Pancreas (tissue), 10 donors: Measurements from ENCODE around the gene OPALIN. TPM values are rescaled to one million over a fixed set of nuclear protein-coding genes. Genes with fewer than 3 reads are reported as not detected.
A peak's percentile ranks its signal among the peaks of the same experiment; 100 is the strongest.

ENCODE experiments used
- ATAC-seq, 4 donors: fragments of 200-7000 bp; cut with Tn5 transposase; one replicate each; pipeline versions ENCODE4 v1.8.0 to v1.9.1; 2020; ENCODE audit warnings: mild to moderate bottlenecking in 4 of 4, moderate library complexity in 4 of 4
- DNase-seq, 6 donors: peaks; one replicate each; pipeline ENCODE4 v3.0.0-alpha.2; 2020
- FAIRE-seq: peaks from 2 replicates; lab custom pipeline; 2012; peaks lifted over from hg19 to GRCh38; lab: Jason Lieb, UNC
- H3K27ac ChIP-seq, 4 donors: fragments of 200-600 bp; sonication (generic); 1 replicate in 3 of 4; 2 replicates in 1 of 4; pipeline versions ENCODE4 v1.5.0 to v1.8.0; 2020
- H3K27me3 ChIP-seq, 4 donors: fragments of 200-600 bp; one replicate each; pipeline ENCODE4 v1.8.0; 2021
- H3K36me3 ChIP-seq, 3 donors: fragments of 200-600 bp; sonication (generic) in 1 of 3; one replicate each; pipeline versions ENCODE4 v1.5.0 to v1.8.0; 2020 to 2021
- H3K4me1 ChIP-seq, 3 donors: fragments of 200-600 bp; one replicate each; pipeline ENCODE4 v1.8.0; 2021
- H3K4me3 ChIP-seq, 4 donors: fragments of 200-600 bp; sonication (generic) in 2 of 4; one replicate each; pipeline versions ENCODE4 v1.5.0 to v1.8.0; 2020 to 2021
- H3K9me3 ChIP-seq, 4 donors: fragments of 200-600 bp; one replicate each; pipeline ENCODE4 v1.8.0; 2021
- CTCF ChIP-seq, 4 donors: fragments of 200-600 bp; sonication (generic) in 3 of 4; IDR thresholded peaks; one replicate each; pipeline versions ENCODE4 v1.5.0 to v1.8.0; 2021; ENCODE audit warnings: antibody characterized with exemption in 4 of 4
- WGBS, 2 donors: extraction: QIAGEN DNeasy Blood & Tissue Kit; methylation state at CpG; one replicate each; pipeline ENCODE4 v1.1.7; 2013; 5-methylcytosine and 5-hydroxymethylcytosine counted together
- intact Hi-C, 3 donors: fragments of 100-400 bp; cut with DNase I; formaldehyde crosslinking; loops; one replicate each; pipeline versions ENCODE4 v1.11.1 to v1.14.2; 2022
- polyA plus RNA-seq, 2 donors: library from polyadenylated mRNA; stranded (reverse); fragments of 200-250 nt; gene quantifications; one replicate each; pipeline ENCODE4 v1.2.3, GENCODE V29; 2013
- total RNA-seq, 6 donors: library from RNA; stranded (reverse); fragmentation: NEBNext Ultra II Directional in 4 of 6; extraction: Animal tissue kit (Norgen Biotek cat#: 25700) in 4 of 6; gene quantifications; one replicate each; pipeline versions ENCODE4 v1.2.1 to v1.2.4, GENCODE V29; 2021 to 2023
- donor health status: healthy with polysubstance abuse.
- donor health status: DM: no; HTN: no; CAD: no; lungs with moderate emphysema.
- donor health status: DM: no; HTN: no; CAD: no.
- donor health status: control.
- donor health status: control.
- donor health status: Bipolar disorder and iron deficiency.
- donor health status: DM: yes; HTN: yes; CAD: no.
- donor health status: DM: no; HTN: no; CAD: no.
- donor health status: DM: no; HTN: no; CAD: no.
- donor health status: DM: yes; HTN: yes; CAD: no.

OPALIN gene
- total and polyA plus RNA-seq, 8 donors = not detected

GRCh38 chr10:96377816-96378294, 19.1 kb upstream of the OPALIN start:
- no peak for FAIRE-seq
- H3K27ac ChIP-seq = no peak overlapping the region
- intact Hi-C loops = no loop called here
- no peaks in the 10 kb centered on the region for H3K9me3 ChIP-seq
- no peak for TF ChIP-seq CTCF (IDR thresholded peaks at IDR 0.05)
- no peak for DNase-seq
- H3K27me3 ChIP-seq = no peaks in the 10 kb centered on the region
- H3K4me1 ChIP-seq = no peaks in the 10 kb centered on the region
- H3K4me3 ChIP-seq = no peak overlapping the region
- H3K36me3 ChIP-seq = no peaks in the 10 kb centered on the region
- 79 to 80% methylated on average over 6 of the region's 6 CpGs for WGBS, 2 donors
- no peak for ATAC-seq

GRCh38 chr10:96376483-96376882, 17.7 kb upstream of the OPALIN start:
- no peak overlapping the region for H3K27ac ChIP-seq
- H3K27me3 ChIP-seq = no peaks in the 10 kb centered on the region
- no peak for TF ChIP-seq CTCF (IDR thresholded peaks at IDR 0.05)
- no peak overlapping the region for H3K4me3 ChIP-seq
- FAIRE-seq (no peak), DNase-seq (no peak), ATAC-seq (no peak)
- H3K36me3 ChIP-seq = no peaks in the 10 kb centered on the region
- H3K9me3 ChIP-seq = no peaks in the 10 kb centered on the region
- 69 to 72% methylated on average over 7 of the region's 7 CpGs for WGBS, 2 donors
- H3K4me1 ChIP-seq = no peaks in the 10 kb centered on the region
- intact Hi-C loops = no loop called here

DNA sequence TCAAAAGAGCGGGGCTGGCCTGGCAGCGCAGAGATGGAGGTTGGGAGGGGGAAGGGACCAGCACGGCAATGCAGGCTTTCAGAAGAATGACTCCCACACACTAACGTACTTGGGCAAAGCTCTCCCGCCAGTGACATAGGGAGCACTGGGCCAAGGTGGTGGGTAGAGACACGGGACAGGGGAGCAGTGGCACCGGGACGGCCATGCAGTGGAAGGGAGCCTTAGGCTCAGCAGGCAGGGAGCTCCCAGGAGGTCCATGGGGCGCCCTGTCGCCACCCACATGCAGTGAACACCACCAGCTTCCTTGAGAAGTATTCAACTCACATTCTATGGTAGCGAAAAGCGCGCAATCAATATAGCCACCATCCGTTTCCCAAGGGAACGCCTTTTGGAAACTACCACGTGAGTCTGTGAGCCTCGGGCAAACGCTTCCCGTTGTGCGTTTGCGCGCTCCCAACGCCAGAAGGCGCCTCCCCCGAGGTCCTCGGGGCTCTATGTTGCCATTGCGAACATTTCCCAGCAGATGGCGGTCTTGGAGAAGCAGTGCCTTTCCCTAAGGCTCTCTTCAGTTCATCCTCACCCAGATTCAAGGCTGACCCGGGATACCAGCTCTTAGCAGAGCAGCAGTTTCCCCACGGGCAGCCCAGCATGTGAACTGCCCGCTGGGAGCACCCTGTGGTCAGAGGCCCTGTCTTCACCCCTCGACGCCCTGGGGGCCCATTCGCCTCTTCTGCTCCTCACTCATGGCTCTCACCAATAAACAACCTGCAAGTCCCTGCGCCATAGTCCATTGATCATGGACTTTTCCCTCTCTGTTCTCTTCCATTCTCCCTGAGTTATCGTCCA, 16.4 kb upstream of the OPALIN start:
- Histone ChIP-seq H3K27ac (no peak overlapping the region), H3K4me3 (peak overlapping the region in 3 of 4 donors; percentile 22 to 53 (median 37)), H3K4me1 (no peaks in the 10 kb centered on the region), H3K27me3 (no peaks in the 10 kb centered on the region), H3K36me3 (no peaks in the 10 kb centered on the region), H3K9me3 (no peaks in the 10 kb centered on the region)
- peak; percentile 79 to 93 (median 90) for DNase-seq
- intact Hi-C loops = no loop called here
- 6 to 7% methylated on average over 36 of the region's 36 CpGs for whole genome bisulfite sequencing, 2 donors
- FAIRE-seq = peak; percentile 60
- ATAC-seq = peak; percentile 89 to 98 (median 97)
- TF ChIP-seq CTCF (IDR thresholded peaks at IDR 0.05) = peak; percentile 90 to 97 (median 97)

GRCh38 chr10:96374639-96374984, 15.8 kb upstream of the OPALIN start:
- ATAC-seq (peak in 1 of 4 donors; percentile 9), FAIRE-seq (no peak), DNase-seq (no peak)
- Histone ChIP-seq H3K27ac (no peak overlapping the region), H3K27me3 (no peaks in the 10 kb centered on the region), H3K4me1 (no peaks in the 10 kb centered on the region), H3K36me3 (no peaks in the 10 kb centered on the region), H3K9me3 (no peaks in the 10 kb centered on the region), H3K4me3 (peak overlapping the region in 2 of 4 donors; percentile 37 to 53)
- 24 to 26% methylated on average over 8 to 9 of the region's 9 CpGs for WGBS, 2 donors
- no peak for TF ChIP-seq CTCF (IDR thresholded peaks at IDR 0.05)
- intact Hi-C loops = no loop called here

DNA sequence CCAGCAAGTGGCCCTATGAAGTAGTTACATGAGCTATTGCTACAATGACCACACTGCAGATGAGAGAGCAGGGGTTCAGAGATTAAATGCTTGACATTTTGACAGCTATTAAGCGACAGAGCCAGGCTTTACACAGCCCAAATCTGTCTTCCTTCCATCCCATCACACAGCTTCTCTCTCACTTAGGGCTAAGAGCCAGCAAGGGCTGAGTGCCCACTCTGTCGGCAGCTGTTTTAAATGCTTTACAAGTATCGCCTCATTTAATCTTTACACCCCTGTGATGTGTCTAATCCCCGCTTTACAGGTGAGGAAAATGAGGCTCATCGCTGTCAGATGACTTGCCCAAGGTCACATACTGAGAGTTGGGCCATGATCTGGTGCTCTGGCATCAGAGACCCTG, 15.2 kb upstream of the OPALIN start:
- Histone ChIP-seq H3K9me3 (no peaks in the 10 kb centered on the region), H3K4me1 (no peaks in the 10 kb centered on the region), H3K36me3 (no peaks in the 10 kb centered on the region), H3K4me3 (no peak overlapping the region), H3K27me3 (no peaks in the 10 kb centered on the region), H3K27ac (no peak overlapping the region)
- 82 to 90% methylated on average over 5 of the region's 5 CpGs for WGBS, 2 donors
- no peak for DNase-seq
- no peak for TF ChIP-seq CTCF (IDR thresholded peaks at IDR 0.05)
- no peak for FAIRE-seq
- no peak for ATAC-seq
- intact Hi-C loops = no loop called here
